Measurements from ENCODE around the gene AGO3.
"Not testable (repeated sequence)": the region's sequence is repeated elsewhere in the genome, so short reads cannot be mapped to it uniquely, and the experiment has no call there.

The AGO3 gene

DNA sequence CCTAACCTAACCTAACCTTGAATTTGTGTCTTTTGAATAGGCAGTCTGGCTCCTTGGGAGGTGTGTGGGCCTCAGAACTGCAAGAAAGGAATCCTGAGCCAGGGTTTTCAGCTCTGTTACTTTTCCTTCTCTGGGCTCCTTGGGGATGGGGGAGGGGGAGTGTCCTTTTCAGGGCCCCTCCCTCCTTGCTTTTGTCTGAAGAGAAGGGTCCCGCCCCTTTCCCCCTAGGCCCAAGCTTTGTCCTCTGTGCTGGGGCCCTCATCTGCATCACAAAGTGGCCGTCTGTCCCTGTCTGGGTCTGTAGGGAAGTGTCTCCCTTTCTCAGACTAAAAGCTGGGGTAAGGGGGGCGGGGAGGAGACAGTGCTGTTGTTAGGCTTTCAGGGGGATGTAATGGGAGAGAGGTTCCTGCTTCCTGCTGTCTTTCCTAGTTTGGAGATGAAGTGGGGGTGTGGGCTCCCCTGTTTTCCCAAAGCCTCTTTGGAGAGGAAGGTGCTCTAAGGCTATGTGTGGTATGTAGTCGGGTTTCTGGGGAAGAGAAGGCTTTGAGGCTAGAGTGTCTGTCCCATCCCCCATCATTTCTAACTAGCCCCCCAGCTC is 44.8 kb upstream of the AGO3 start:
- TF ChIP-seq L3MBTL2 (conservative IDR thresholded peaks at IDR 0.05) (no peak), SP1 (IDR thresholded peaks at IDR 0.05) (no peak), CTBP1 (IDR thresholded peaks at IDR 0.05; ENCODE audit: borderline replicate concordance) (no peak), FOXA1 (IDR thresholded peaks at IDR 0.05) (no peak)
- TF ChIP-seq, protein P1, sequence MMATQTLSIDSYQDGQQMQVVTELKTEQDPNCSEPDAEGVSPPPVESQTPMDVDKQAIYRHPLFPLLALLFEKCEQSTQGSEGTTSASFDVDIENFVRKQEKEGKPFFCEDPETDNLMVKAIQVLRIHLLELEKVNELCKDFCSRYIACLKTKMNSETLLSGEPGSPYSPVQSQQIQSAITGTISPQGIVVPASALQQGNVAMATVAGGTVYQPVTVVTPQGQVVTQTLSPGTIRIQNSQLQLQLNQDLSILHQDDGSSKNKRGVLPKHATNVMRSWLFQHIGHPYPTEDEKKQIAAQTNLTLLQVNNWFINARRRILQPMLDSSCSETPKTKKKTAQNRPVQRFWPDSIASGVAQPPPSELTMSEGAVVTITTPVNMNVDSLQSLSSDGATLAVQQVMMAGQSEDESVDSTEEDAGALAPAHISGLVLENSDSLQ (IDR thresholded peaks at IDR 0.05), result no peak
- CTCF ChIA-PET, result no interaction called here
- DNase-seq (ENCODE audit: extremely low spot score), result no peak
- POLR2A ChIA-PET, result interaction anchor here (1.0 kb wide), 1 partner anchor 110 kb away, joined by 3 read pairs; no protein-coding TSS in a partner anchor

DNA sequence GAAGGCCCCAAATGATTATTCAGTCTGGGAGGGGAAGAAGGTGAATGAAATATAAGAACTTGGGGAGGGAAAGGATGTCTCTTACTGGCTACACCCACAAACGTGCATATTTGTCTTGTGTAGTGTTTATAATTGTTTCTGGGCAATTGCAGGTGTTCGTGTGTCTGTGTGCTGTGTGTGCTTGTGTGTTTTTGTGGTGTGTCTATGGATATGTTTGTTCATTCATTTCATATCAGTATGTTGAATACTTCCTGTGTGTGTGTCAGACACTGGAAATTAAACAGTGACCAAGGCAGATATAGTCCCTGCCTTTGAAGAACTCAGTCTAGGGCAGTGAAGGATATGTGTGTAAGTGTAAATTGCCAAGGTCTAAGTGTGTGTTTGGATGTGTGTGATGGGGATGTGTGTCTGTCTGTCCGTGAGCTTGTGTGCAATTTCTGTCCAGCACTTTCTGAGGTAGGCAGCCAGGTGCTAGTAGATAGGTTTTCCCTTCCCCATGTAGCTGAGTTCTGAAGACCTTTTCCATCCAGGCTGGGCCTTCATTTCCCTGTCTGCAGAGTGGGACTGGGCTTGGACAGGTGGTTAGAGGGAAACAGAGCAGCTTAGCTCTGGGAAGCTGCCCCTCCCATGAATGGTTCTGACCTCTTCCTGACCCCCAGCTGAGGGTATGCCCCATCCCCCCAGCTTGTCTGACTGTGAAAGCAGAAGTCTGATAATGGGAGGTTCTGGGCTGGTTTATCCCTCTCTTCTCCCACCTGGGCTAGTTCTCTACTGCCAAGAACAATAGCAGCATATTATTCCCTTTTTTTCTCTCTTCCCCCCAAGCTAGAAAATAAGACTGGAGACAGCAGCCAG is 44.1 kb upstream of the AGO3 start:
- TF ChIP-seq FOXM1 (IDR thresholded peaks at IDR 0.05; ENCODE audit: borderline replicate concordance) (no peak), HDGF (IDR thresholded peaks at IDR 0.05; ENCODE audit: borderline replicate concordance) (no peak), ELF4 (IDR thresholded peaks at IDR 0.05) (no peak), ZNF384 (IDR thresholded peaks at IDR 0.05) (no peak), BHLHE40 (IDR thresholded peaks at IDR 0.05; ENCODE audit: borderline replicate concordance) (no peak), CTBP1 (IDR thresholded peaks at IDR 0.05; ENCODE audit: borderline replicate concordance) (no peak), SP1 (IDR thresholded peaks at IDR 0.05) (no peak), TARDBP (IDR thresholded peaks at IDR 0.05) (no peak), LEF1 (IDR thresholded peaks at IDR 0.05; ENCODE audit: borderline replicate concordance) (no peak), FOXK2 (IDR thresholded peaks at IDR 0.05) (no peak), ARNT (IDR thresholded peaks at IDR 0.05) (no peak), SUZ12 (IDR thresholded peaks at IDR 0.05) (no peak), FOXA1 (IDR thresholded peaks at IDR 0.05) (no peak)
- TF ChIP-seq, protein P1 (IDR thresholded peaks at IDR 0.05), result no peak
- ChIA-PET CTCF (interaction anchor here (1.3 kb wide), 1 partner anchor 10 kb away, joined by 4 read pairs; no protein-coding TSS in a partner anchor), POLR2A (interaction anchor here (1.0 to 1.4 kb wide), 2 partner anchors 10 to 109 kb away, joined by 3 read pairs; no protein-coding TSS in a partner anchor)
- DNase-seq (ENCODE audit: extremely low spot score), result no peak

DNA sequence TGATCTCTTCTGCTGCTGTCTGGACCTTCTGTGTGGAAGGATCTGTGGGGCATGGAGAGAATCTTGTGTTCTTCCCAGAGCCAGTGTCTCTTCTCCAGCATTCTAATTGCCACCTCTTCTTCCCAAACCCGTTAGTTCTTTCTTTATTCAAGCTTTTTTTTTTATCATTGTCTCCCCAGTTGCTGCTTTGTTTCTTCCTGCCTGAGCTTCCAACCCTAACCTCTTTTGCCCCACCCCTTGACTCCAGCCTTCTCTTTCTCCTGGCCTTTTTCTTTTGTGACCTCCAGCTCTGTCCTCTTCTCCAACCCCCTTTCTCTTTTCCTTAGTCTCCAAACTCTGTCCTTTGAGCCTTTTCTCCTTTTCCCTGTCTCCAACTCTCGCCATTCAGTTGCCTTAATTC is 43.4 kb upstream of the AGO3 start:
- POLR2A ChIA-PET, result interaction anchor here (1.4 kb wide), 1 partner anchor 9 kb away, joined by 3 read pairs; no protein-coding TSS in a partner anchor
- CTCF ChIA-PET, result interaction anchor here (1.3 kb wide), 1 partner anchor 9 kb away, joined by 4 read pairs; no protein-coding TSS in a partner anchor
- TF ChIP-seq SP1 (IDR thresholded peaks at IDR 0.05), result no peak
- TF ChIP-seq TARDBP (IDR thresholded peaks at IDR 0.05), result no peak
- no peak for TF ChIP-seq FOXA1 (IDR thresholded peaks at IDR 0.05)
- no peak for TF ChIP-seq SUZ12 (IDR thresholded peaks at IDR 0.05)
- no peak for TF ChIP-seq ELF4 (IDR thresholded peaks at IDR 0.05)
- no peak for TF ChIP-seq CTBP1 (IDR thresholded peaks at IDR 0.05; ENCODE audit: borderline replicate concordance)
- TF ChIP-seq BHLHE40 (IDR thresholded peaks at IDR 0.05; ENCODE audit: borderline replicate concordance), result no peak
- no peak for TF ChIP-seq FOXM1 (IDR thresholded peaks at IDR 0.05; ENCODE audit: borderline replicate concordance)
- TF ChIP-seq, protein P1 (IDR thresholded peaks at IDR 0.05), result no peak
- TF ChIP-seq NFRKB (IDR thresholded peaks at IDR 0.05), result no peak
- TF ChIP-seq ZNF384 (IDR thresholded peaks at IDR 0.05), result no peak
- DNase-seq (ENCODE audit: extremely low spot score), result no peak

DNA sequence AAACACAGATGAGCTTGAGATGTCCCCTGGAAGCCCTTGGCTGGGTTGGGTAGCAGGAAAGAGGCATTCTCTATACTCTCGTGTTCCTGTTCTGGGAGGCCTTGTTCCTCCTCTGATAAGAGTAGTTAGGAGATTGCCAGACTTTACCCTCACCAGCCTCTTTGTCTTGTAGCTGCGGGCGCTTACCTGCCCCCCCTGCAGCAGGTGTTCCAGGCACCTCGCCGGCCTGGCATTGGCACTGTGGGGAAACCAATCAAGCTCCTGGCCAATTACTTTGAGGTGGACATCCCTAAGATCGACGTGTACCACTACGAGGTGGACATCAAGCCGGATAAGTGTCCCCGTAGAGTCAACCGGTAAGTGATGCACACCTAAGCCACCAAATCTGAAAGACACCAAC is 42.6 kb upstream of the AGO3 start:
- TF ChIP-seq ARNT (IDR thresholded peaks at IDR 0.05) (no peak), FOXM1 (IDR thresholded peaks at IDR 0.05; ENCODE audit: borderline replicate concordance) (no peak), ZNF384 (IDR thresholded peaks at IDR 0.05) (no peak), SP1 (IDR thresholded peaks at IDR 0.05) (no peak)
- ChIA-PET CTCF (interaction anchor here (0.6 kb wide), 1 partner anchor 96 kb away, joined by 3 read pairs; no protein-coding TSS in a partner anchor), POLR2A (no interaction called here)
- DNase-seq (ENCODE audit: extremely low spot score), result no peak

DNA sequence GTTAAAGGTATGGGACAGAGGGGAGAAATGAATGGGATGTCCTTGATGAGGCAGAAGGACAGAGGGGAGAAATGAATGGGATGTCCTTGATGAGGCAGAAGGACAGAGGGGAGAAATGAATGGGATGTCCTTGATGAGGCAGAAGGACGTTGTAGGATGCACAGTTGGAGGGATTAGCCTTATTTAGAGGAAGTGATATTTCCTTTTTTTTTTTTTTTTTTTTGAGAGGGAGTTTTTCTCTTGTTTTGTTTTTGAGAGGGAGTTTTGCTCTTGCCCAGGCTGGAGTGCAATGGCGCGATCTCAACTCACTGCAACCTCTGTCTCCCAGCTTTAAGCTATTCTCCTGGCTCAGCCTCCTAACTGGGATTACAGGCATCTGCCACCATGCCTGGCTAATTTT is 41.9 kb upstream of the AGO3 start:
- CTCF ChIA-PET; DNase-seq (ENCODE audit: extremely low spot score); POLR2A ChIA-PET: not testable (repeated sequence)

DNA sequence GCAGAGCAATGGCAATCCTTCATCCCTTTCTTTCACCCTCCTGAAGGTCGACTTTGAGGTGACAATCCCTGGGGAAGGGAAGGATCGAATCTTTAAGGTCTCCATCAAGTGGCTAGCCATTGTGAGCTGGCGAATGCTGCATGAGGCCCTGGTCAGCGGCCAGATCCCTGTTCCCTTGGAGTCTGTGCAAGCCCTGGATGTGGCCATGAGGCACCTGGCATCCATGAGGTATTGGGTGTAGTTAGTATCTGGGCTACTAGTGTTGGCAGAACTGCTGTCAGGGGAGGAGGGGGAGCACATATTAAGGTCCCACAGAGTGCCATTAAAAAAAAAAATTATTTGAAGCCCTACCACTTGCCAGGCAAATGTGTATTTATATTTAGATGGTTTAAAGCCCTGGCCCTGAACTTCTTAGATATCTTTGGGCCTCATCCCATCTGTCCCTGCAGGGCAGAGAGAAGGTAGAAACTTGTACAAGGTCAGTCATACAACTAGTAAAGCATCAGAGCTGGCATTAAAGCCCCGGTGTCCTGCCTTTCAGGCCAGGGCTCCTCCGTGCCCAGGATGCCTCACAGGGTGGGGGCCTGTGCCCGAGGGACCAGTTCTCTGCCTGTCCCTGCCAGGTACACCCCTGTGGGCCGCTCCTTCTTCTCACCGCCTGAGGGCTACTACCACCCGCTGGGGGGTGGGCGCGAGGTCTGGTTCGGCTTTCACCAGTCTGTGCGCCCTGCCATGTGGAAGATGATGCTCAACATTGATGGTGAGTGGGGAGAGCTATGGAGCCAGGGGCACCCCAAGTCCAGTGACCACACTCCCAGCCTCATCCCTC is 37.6 kb upstream of the AGO3 start:
- POLR2A ChIA-PET, result interaction anchor here (0.9 kb wide), 1 partner anchor 9 kb away, joined by 3 read pairs; no protein-coding TSS in a partner anchor
- CTCF ChIA-PET, result no interaction called here
- no peak for TF ChIP-seq TARDBP (IDR thresholded peaks at IDR 0.05)
- TF ChIP-seq NFRKB (IDR thresholded peaks at IDR 0.05), result no peak
- no peak for TF ChIP-seq SP1 (IDR thresholded peaks at IDR 0.05)
- TF ChIP-seq ZNF384 (IDR thresholded peaks at IDR 0.05), result no peak
- TF ChIP-seq HDGF (IDR thresholded peaks at IDR 0.05; ENCODE audit: borderline replicate concordance), result no peak
- TF ChIP-seq SUZ12 (IDR thresholded peaks at IDR 0.05), result no peak
- no peak for TF ChIP-seq LEF1 (IDR thresholded peaks at IDR 0.05; ENCODE audit: borderline replicate concordance)
- no peak for TF ChIP-seq ARNT (IDR thresholded peaks at IDR 0.05)
- no peak for TF ChIP-seq ELF4 (IDR thresholded peaks at IDR 0.05)
- TF ChIP-seq FOXA1 (IDR thresholded peaks at IDR 0.05), result no peak
- no peak for DNase-seq (ENCODE audit: extremely low spot score)
